IMR-90 (cell line): ENCODE data around the gene PDC. TPM values are rescaled to one million over a fixed set of nuclear protein-coding genes. Genes with fewer than 3 reads are reported as not detected.

ENCODE experiments used
- ATAC-seq: fragments of 200-7000 bp; cut with Tn5 transposase; 2 replicates; pipeline ENCODE4 v1.9.1; 2020; ENCODE audit warnings: low read depth, mild to moderate bottlenecking, moderate library complexity
- BruUV-seq: library from RNA; stranded (reverse); fragments of 400-500 nt; replicated peaks from 2 replicates; lab custom pipeline; 2021; lab: Mats Ljungman, UMichigan
- CTCF ChIA-PET: fragments of 300-600 bp; formaldehyde crosslinking; extraction: SDS; loops from one replicate; lab custom pipeline; 2021; ENCODE audit warnings: antibody characterized with exemption; lab: Yijun Ruan, JAX
- POLR2A ChIA-PET: fragments of 300-600 bp; sonication (Branson Sonifier 250); formaldehyde crosslinking; loops from one replicate; lab custom pipeline; 2022; ENCODE audit warnings: antibody characterized with exemption; ENCODE audit not compliant: unreplicated experiment; lab: Charles Lee
- DNase-seq: peaks from one replicate; pipeline ENCODE4 v3.0.0; 2013
- H2AFZ ChIP-seq: replicated peaks from 2 replicates; pipeline ENCODE3; 2013; ENCODE audit warnings: low read length, mild to moderate bottlenecking; ENCODE audit not compliant: poor library complexity
- H2AK5ac ChIP-seq: 2 replicates; pipeline ENCODE4 v1.6.1; 2013; ENCODE audit warnings: low read depth, low read length, inconsistent platforms
- H2AK9ac ChIP-seq: replicated peaks from 2 replicates; pipeline ENCODE3; 2013; ENCODE audit warnings: mild to moderate bottlenecking, low read depth, low read length, moderate library complexity; ENCODE audit not compliant: poor library complexity
- H2BK120ac ChIP-seq: 2 replicates; pipeline ENCODE4 v1.6.1; 2013; ENCODE audit warnings: low read depth, low read length, inconsistent platforms
- H2BK15ac ChIP-seq: 3 replicates; pipeline ENCODE4 v1.6.1; 2013; ENCODE audit warnings: low read depth, low read length, inconsistent platforms
- H2BK20ac ChIP-seq: 2 replicates; pipeline ENCODE4 v1.6.1; 2013; ENCODE audit warnings: low read depth, mild to moderate bottlenecking, inconsistent platforms, low read length, moderate library complexity
- H2BK5ac ChIP-seq: 2 replicates; pipeline ENCODE4 v1.6.1; 2013; ENCODE audit warnings: mild to moderate bottlenecking, low read depth, low read length, inconsistent platforms; ENCODE audit not compliant: poor library complexity, severe bottlenecking
- H3K14ac ChIP-seq: replicated peaks from 2 replicates; pipeline ENCODE4 v1.6.1; 2013; ENCODE audit warnings: low read depth, low read length, inconsistent platforms
- H3K18ac ChIP-seq: 2 replicates; pipeline ENCODE4 v1.6.1; 2013; ENCODE audit warnings: low read depth, low read length, control low read depth
- H3K23ac ChIP-seq: 2 replicates; pipeline ENCODE4 v1.6.1; 2013; ENCODE audit warnings: low read depth, low read length, inconsistent platforms
- H3K27ac ChIP-seq: 2 replicates; pipeline ENCODE4 v1.5.1; 2013; ENCODE audit warnings: mild to moderate bottlenecking, control low read depth, low read length; ENCODE audit not compliant: insufficient read depth
- H3K27me3 ChIP-seq: 2 replicates; pipeline ENCODE4 v1.6.1; 2013; ENCODE audit warnings: low read length; ENCODE audit not compliant: control insufficient read depth, insufficient read depth
- H3K36me3 ChIP-seq: 2 replicates; pipeline ENCODE4 v1.6.1; 2013; ENCODE audit warnings: low read length, mixed read lengths; ENCODE audit not compliant: control insufficient read depth, insufficient read depth
- H3K4ac ChIP-seq: 2 replicates; pipeline ENCODE4 v1.6.1; 2013; ENCODE audit warnings: low read depth, low read length, inconsistent platforms
- H3K4me1 ChIP-seq: 2 replicates; pipeline ENCODE4 v1.6.1; 2013; ENCODE audit warnings: low read length, mixed read lengths; ENCODE audit not compliant: control insufficient read depth, insufficient read depth
- H3K4me2 ChIP-seq: 2 replicates; pipeline ENCODE4 v1.6.1; 2013; ENCODE audit warnings: low read depth, mild to moderate bottlenecking, control low read depth, low read length, moderate library complexity
- H3K4me3 ChIP-seq: 2 replicates; pipeline ENCODE4 v1.5.1; 2013; ENCODE audit warnings: low read depth, mild to moderate bottlenecking, control low read depth, low read length, moderate library complexity; ENCODE audit not compliant: insufficient read depth
- H3K56ac ChIP-seq: 2 replicates; pipeline ENCODE4 v1.6.1; 2013; ENCODE audit warnings: low read length, inconsistent platforms; ENCODE audit not compliant: insufficient read depth; ENCODE audit errors: extremely low read depth
- H3K79me1 ChIP-seq, 2 experiments: 2 replicates each; pipeline ENCODE4 v1.6.1; 2013; ENCODE audit warnings: low read length in 2 of 2, inconsistent platforms in 1 of 2, low read depth in 1 of 2
- H3K9ac ChIP-seq: 2 replicates; pipeline ENCODE4 v1.6.1; 2013; ENCODE audit warnings: low read depth, low read length, control low read depth
- H3K9me1 ChIP-seq: 2 replicates; pipeline ENCODE4 v1.6.1; 2013; ENCODE audit warnings: low read length, inconsistent platforms; ENCODE audit not compliant: insufficient read depth
- H3K9me3 ChIP-seq: 2 replicates; pipeline ENCODE4 v1.6.1; 2013; ENCODE audit warnings: low read length; ENCODE audit not compliant: control insufficient read depth, insufficient read depth
- H4K20me1 ChIP-seq: 2 replicates; pipeline ENCODE4 v1.6.1; 2013; ENCODE audit warnings: low read length, inconsistent platforms; ENCODE audit not compliant: insufficient read depth
- H4K5ac ChIP-seq: 2 replicates; pipeline ENCODE4 v1.6.1; 2013; ENCODE audit warnings: mild to moderate bottlenecking, low read depth, low read length, control low read depth
- H4K8ac ChIP-seq, 2 experiments: 2 replicates each; pipeline ENCODE4 v1.6.1; 2013; ENCODE audit warnings: low read depth in 2 of 2, low read length in 2 of 2, control low read depth in 1 of 2, inconsistent platforms in 1 of 2
- H4K91ac ChIP-seq: 2 replicates; pipeline ENCODE4 v1.6.1; 2013; ENCODE audit warnings: low read depth, low read length, inconsistent platforms; ENCODE audit not compliant: insufficient read depth
- MAZ ChIP-seq: IDR thresholded peaks from 2 replicates; pipeline ENCODE4 v1.6.1; 2012; ENCODE audit warnings: low read depth, mild to moderate bottlenecking, low read length, improper control_type of control experiment, moderate library complexity, borderline replicate concordance
- MXI1 ChIP-seq: IDR thresholded peaks from 2 replicates; pipeline ENCODE4 v1.6.1; 2012; ENCODE audit warnings: low read depth, mild to moderate bottlenecking, low read length, moderate library complexity, borderline replicate concordance
- POLR2A ChIP-seq: IDR thresholded peaks from 2 replicates; pipeline ENCODE4 v1.6.1; 2012; ENCODE audit warnings: mild to moderate bottlenecking, low read depth, low read length
- RFX5 ChIP-seq: IDR thresholded peaks from 2 replicates; pipeline ENCODE4 v1.8.0; 2012; ENCODE audit warnings: low read depth, mild to moderate bottlenecking, low read length, moderate library complexity
- SMC3 ChIP-seq: fragments of 150-350 bp; IDR thresholded peaks from 2 replicates; pipeline ENCODE4 v1.6.1; 2016; ENCODE audit warnings: low read depth, mild to moderate bottlenecking, antibody characterized with exemption, low read length, moderate library complexity
- WGBS, 2 experiments: methylation state at CpG; one replicate each; pipeline versions ENCODE4 v1.1.5 to v1.1.7; 2013; ENCODE audit warnings: missing lambda C conversion rate in 2 of 2; ENCODE audit not compliant: insufficient read length in 1 of 2; ENCODE audit errors: extremely low coverage in 2 of 2; 5-methylcytosine and 5-hydroxymethylcytosine counted together
- dilution Hi-C: fragments of 300-500 bp; cut with HindIII; formaldehyde crosslinking; loops from one replicate; pipeline ENCODE4 v1.14.3; 2018; ENCODE audit warnings: low sequenced_read_pairs; ENCODE audit not compliant: unreplicated experiment
- in situ Hi-C: fragments of 300-500 bp; cut with MboI; formaldehyde crosslinking; loops from 3 replicates; pipeline ENCODE4 v1.14.3; 2019; ENCODE audit warnings: low sequenced_read_pairs, inconsistent platforms, mixed read lengths
- intact Hi-C: fragments of 100-400 bp; cut with micrococcal nuclease; formaldehyde crosslinking; loops from 2 replicates; pipeline ENCODE4 v1.10.0; 2022
- polyA plus RNA-seq, 3 experiments: library from polyadenylated mRNA; depleted of rRNA; stranded (reverse); fragments of >200 nt; gene quantifications; 2 replicates each; pipeline ENCODE4 v1.2.3, GENCODE V29; 2012; ENCODE audit warnings: low replicate concordance in 1 of 3
- total RNA-seq: library from RNA; depleted of rRNA; stranded (reverse); fragments of >200 nt; gene quantifications from 2 replicates; pipeline ENCODE4 v1.2.3, GENCODE V29; 2012
- TF ChIP-seq, protein P1 (sequence below): fragments of 150-350 bp; IDR thresholded peaks from 2 replicates; pipeline ENCODE4 v1.6.1; 2017; ENCODE audit warnings: mild to moderate bottlenecking, antibody characterized with exemption, low read length, low read depth
- TF ChIP-seq, protein P2 (sequence below): conservative IDR thresholded peaks from 2 replicates; pipeline ENCODE4 v1.5.1; 2012; ENCODE audit warnings: mild to moderate bottlenecking, low read depth, low read length, improper control_type of control experiment

The PDC gene
- total and polyA plus RNA-seq, 2 of the 4 experiments (the other 2 are of a cell fraction): not detected

DNA sequence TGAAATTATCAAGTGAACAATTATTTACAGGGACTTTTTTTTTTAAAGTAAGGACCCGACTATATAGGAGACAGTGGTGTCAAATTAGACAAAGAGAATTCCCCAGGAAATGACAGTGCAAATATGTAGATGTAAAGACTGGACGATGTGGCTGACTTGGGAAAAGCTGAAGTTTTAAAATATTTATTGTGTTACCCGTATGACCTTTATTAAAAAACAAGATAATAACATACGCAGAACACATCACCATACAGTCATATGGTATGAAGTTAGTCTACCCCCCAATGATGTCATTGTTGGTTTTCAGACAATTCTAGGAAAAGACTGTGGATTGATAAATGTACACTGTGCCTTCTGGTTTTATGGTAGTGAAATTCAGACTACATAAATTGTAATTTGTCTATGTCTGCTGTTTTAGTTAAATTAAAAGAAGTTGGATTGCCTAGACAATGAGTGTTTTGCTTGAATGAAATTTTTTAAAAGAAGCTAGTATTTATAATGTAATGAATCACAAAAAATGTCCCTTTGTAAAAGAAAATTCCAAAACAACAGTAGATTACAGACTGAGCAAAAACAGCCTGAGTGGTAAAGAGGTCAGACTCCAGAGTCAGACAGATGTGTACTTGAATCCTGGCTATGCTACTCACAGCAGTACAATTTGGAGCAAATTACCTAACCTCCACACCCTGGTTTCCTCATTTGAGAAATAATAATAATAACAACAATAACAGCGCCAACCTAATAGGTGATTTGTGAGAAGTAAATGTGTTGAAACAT lies 15.5 kb upstream of the PDC start (continued):
- TF ChIP-seq, protein P1, sequence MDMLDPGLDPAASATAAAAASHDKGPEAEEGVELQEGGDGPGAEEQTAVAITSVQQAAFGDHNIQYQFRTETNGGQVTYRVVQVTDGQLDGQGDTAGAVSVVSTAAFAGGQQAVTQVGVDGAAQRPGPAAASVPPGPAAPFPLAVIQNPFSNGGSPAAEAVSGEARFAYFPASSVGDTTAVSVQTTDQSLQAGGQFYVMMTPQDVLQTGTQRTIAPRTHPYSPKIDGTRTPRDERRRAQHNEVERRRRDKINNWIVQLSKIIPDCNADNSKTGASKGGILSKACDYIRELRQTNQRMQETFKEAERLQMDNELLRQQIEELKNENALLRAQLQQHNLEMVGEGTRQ: no peak

DNA sequence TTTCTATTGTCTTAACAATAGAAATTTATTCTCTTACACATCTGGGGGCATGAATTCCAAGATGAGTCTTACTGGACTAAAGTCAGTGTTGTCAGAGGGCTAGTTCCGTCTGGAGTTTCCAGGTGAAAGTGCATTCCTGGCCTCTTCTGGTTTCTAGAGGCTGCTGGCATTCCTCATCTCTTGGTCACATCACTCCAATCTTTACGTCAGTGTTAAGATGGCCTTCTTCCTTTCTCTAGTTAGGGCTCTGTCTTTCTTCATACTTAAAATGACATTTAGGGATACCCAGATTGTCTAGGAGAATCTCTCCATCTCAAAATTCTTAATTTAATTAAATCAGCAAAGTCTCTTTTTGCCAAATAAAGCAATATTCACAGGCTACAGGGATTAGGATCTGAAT lies 13.3 kb upstream of the PDC start:
- Histone ChIP-seq H2BK15ac (no peak overlapping the region), H3K56ac (no peak overlapping the region), H3K9me3 (no peaks in the 10 kb centered on the region), H2AK5ac (no peak overlapping the region), H3K23ac (no peak overlapping the region), H3K79me1 (no peaks in the 10 kb centered on the region), H4K8ac (no peak overlapping the region), H3K4ac (no peak overlapping the region), H3K14ac (no peak overlapping the region), H2BK20ac (no peak overlapping the region), H4K5ac (no peak overlapping the region), H3K9me1 (peaks cover 4% of the 10 kb centered on the region; the same call in 1 of the 2 replicates), H3K4me1 (peaks cover 3% of the 10 kb centered on the region; the same call in 1 of the 2 replicates), H3K9ac (no peak overlapping the region), H3K27ac (no peak overlapping the region), H4K91ac (no peak overlapping the region), H3K27me3 (no peaks in the 10 kb centered on the region), H2BK5ac (no peak overlapping the region), H3K4me2 (no peak overlapping the region), H2BK120ac (no peak overlapping the region), H3K4me3 (no peak overlapping the region), H2AFZ (no peak overlapping the region), H3K36me3 (no peaks in the 10 kb centered on the region), H3K18ac (no peak overlapping the region), H2AK9ac (no peak overlapping the region), H4K20me1 (no peaks in the 10 kb centered on the region)
- WGBS, 2 experiments: no CpG with 5 or more reads among the region's 2 CpGs
- ATAC-seq: no peak
- TF ChIP-seq MXI1 (no peak), POLR2A (no peak), MAZ (no peak), RFX5 (no peak), SMC3 (no peak)
- TF ChIP-seq, protein P2, sequence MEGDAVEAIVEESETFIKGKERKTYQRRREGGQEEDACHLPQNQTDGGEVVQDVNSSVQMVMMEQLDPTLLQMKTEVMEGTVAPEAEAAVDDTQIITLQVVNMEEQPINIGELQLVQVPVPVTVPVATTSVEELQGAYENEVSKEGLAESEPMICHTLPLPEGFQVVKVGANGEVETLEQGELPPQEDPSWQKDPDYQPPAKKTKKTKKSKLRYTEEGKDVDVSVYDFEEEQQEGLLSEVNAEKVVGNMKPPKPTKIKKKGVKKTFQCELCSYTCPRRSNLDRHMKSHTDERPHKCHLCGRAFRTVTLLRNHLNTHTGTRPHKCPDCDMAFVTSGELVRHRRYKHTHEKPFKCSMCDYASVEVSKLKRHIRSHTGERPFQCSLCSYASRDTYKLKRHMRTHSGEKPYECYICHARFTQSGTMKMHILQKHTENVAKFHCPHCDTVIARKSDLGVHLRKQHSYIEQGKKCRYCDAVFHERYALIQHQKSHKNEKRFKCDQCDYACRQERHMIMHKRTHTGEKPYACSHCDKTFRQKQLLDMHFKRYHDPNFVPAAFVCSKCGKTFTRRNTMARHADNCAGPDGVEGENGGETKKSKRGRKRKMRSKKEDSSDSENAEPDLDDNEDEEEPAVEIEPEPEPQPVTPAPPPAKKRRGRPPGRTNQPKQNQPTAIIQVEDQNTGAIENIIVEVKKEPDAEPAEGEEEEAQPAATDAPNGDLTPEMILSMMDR: no peak
- ChIA-PET POLR2A (no interaction called here), CTCF (no interaction called here)
- peak; percentile 78 for DNase-seq
- dilution Hi-C loops: no loop called here
- intact Hi-C loops: no loop called here
- in situ Hi-C loops: no loop called here
- no TSS peak for BruUV-seq
